H1 (cell line): ENCODE results near the gene KCTD20. TPM values are rescaled to one million over a fixed set of nuclear protein-coding genes. Genes with fewer than 3 reads are reported as not detected.

Source experiments
- CTCF ChIA-PET: fragments of 300-600 bp; sonication (Branson Sonifier 250); formaldehyde crosslinking; loops from one replicate; lab custom pipeline; 2021; ENCODE audit not compliant: partially characterized antibody; lab: Charles Lee
- POLR2A ChIA-PET: fragments of 300-600 bp; sonication (Branson Sonifier 250); formaldehyde crosslinking; loops from one replicate; lab custom pipeline; 2021; ENCODE audit warnings: inconsistent platforms; ENCODE audit not compliant: partially characterized antibody; lab: Charles Lee
- DNase-seq, 2 experiments: peaks; one replicate each; pipeline versions ENCODE4 v3.0.0 to v3.0.0-alpha.2; 2010 to 2022; ENCODE audit warnings: low spot score in 2 of 2, low read depth in 1 of 2, mixed read lengths in 1 of 2
- FAIRE-seq: peaks from 2 replicates; lab custom pipeline; 2011; peaks lifted over from hg19 to GRCh38; lab: Jason Lieb, UNC
- H2AFZ ChIP-seq: 2 replicates; pipeline ENCODE4 v1.8.1; 2012; ENCODE audit warnings: low read length, inconsistent platforms
- H2AK5ac ChIP-seq: 2 replicates; pipeline ENCODE4 v1.6.1; 2013; ENCODE audit warnings: low read depth, low read length
- H2BK120ac ChIP-seq: replicated peaks from 2 replicates; pipeline ENCODE3; 2013; ENCODE audit warnings: low read depth, low read length, inconsistent platforms
- H2BK12ac ChIP-seq: 2 replicates; pipeline ENCODE4 v1.6.1; 2013; ENCODE audit warnings: low read depth, low read length
- H2BK15ac ChIP-seq: 2 replicates; pipeline ENCODE4 v1.6.1; 2013; ENCODE audit warnings: low read length
- H2BK20ac ChIP-seq: 2 replicates; pipeline ENCODE4 v1.6.1; 2013; ENCODE audit warnings: low read length
- H2BK5ac ChIP-seq: 2 replicates; pipeline ENCODE4 v1.6.1; 2013; ENCODE audit warnings: low read depth, low read length
- H3K14ac ChIP-seq: 2 replicates; pipeline ENCODE4 v1.6.1; 2013; ENCODE audit warnings: inconsistent platforms; ENCODE audit not compliant: insufficient read length
- H3K18ac ChIP-seq: 2 replicates; pipeline ENCODE4 v1.6.1; 2013; ENCODE audit warnings: low read length; ENCODE audit errors: extremely low read depth
- H3K23ac ChIP-seq: 2 replicates; pipeline ENCODE4 v1.6.1; 2013; ENCODE audit warnings: inconsistent platforms; ENCODE audit not compliant: insufficient read length
- H3K23me2 ChIP-seq: 2 replicates; pipeline ENCODE4 v1.6.1; 2013; ENCODE audit warnings: low read depth, low read length
- H3K27ac ChIP-seq: 2 replicates; pipeline ENCODE4 v1.6.1; 2011; ENCODE audit warnings: low read depth, low read length, inconsistent platforms
- H3K27me3 ChIP-seq, 4 experiments: replicated peaks in 1 of 4; 1 replicate in 1 of 4; 2 replicates in 3 of 4; pipeline versions ENCODE4 v1.6.1 to v1.8.1; 2011 to 2013; ENCODE audit warnings: low read length in 3 of 4, mild to moderate bottlenecking in 3 of 4, inconsistent platforms in 2 of 4, mixed read lengths in 2 of 4, moderate library complexity in 1 of 4; ENCODE audit not compliant: control insufficient read depth in 3 of 4, insufficient read depth in 3 of 4; ENCODE audit errors: extremely low read depth in 1 of 4
- H3K36me3 ChIP-seq, 4 experiments: 2 replicates each; pipeline versions ENCODE4 v1.6.1 to v1.8.1; 2011 to 2013; ENCODE audit warnings: mild to moderate bottlenecking in 4 of 4, low read length in 3 of 4, moderate library complexity in 2 of 4, control low read depth in 1 of 4, inconsistent platforms in 1 of 4; ENCODE audit not compliant: insufficient read depth in 4 of 4, control insufficient read depth in 2 of 4
- H3K4ac ChIP-seq: replicated peaks from 2 replicates; pipeline ENCODE3; 2013; ENCODE audit warnings: low read length, low read depth, mixed read lengths, inconsistent platforms; ENCODE audit not compliant: insufficient read length
- H3K4me1 ChIP-seq, 4 experiments: replicated peaks in 1 of 4; 1 replicate in 1 of 4; 2 replicates in 3 of 4; pipeline versions ENCODE4 v1.6.1 to v1.8.1; 2011 to 2013; ENCODE audit warnings: low read length in 3 of 4, inconsistent platforms in 2 of 4, mixed read lengths in 1 of 4; ENCODE audit not compliant: insufficient read depth in 4 of 4, control insufficient read depth in 3 of 4
- H3K4me2 ChIP-seq, 2 experiments: 2 replicates each; pipeline versions ENCODE4 v1.6.1 to v1.8.1; 2011 to 2013; ENCODE audit warnings: low read depth in 2 of 2, low read length in 2 of 2, control low read depth in 1 of 2, inconsistent platforms in 1 of 2, mild to moderate bottlenecking in 1 of 2; ENCODE audit not compliant: insufficient read depth in 1 of 2
- H3K4me3 ChIP-seq, 4 experiments: fragments of 200-600, 300-600 bp in 1 of 4; sonication (generic), shearing (Covaris generic), sonication (Bioruptor Twin) in 1 of 4; 2 replicates each; pipeline versions ENCODE4 v1.5.1 to v1.8.1; 2011 to 2016; ENCODE audit warnings: low read length in 4 of 4, low read depth in 3 of 4, control low read depth in 2 of 4, inconsistent platforms in 2 of 4, mild to moderate bottlenecking in 2 of 4, mixed read lengths in 1 of 4, moderate library complexity in 1 of 4; ENCODE audit not compliant: insufficient read depth in 2 of 4; ENCODE audit errors: extremely low read depth in 1 of 4
- H3K56ac ChIP-seq: replicated peaks from 2 replicates; pipeline ENCODE3; 2013; ENCODE audit warnings: low read depth, mild to moderate bottlenecking, mixed read lengths, low read length, inconsistent platforms; ENCODE audit not compliant: insufficient read length
- H3K79me1 ChIP-seq: 2 replicates; pipeline ENCODE4 v1.6.1; 2013; ENCODE audit warnings: low read depth, low read length, control low read depth
- H3K79me2 ChIP-seq, 2 experiments: 2 replicates each; pipeline versions ENCODE4 v1.6.1 to v1.8.1; 2012 to 2013; ENCODE audit warnings: low read length in 2 of 2, mild to moderate bottlenecking in 2 of 2, inconsistent platforms in 1 of 2; ENCODE audit not compliant: insufficient read depth in 2 of 2, control insufficient read depth in 1 of 2
- H3K9ac ChIP-seq, 4 experiments: replicated peaks in 1 of 4; 1 replicate in 1 of 4; 2 replicates in 3 of 4; pipeline versions ENCODE4 v1.6.1 to v1.8.1; 2011 to 2013; ENCODE audit warnings: low read depth in 3 of 4, low read length in 3 of 4, control low read depth in 2 of 4, mild to moderate bottlenecking in 2 of 4, moderate library complexity in 2 of 4, inconsistent platforms in 1 of 4; ENCODE audit errors: extremely low read depth in 1 of 4
- H3K9me3 ChIP-seq, 2 experiments: 2 replicates each; pipeline versions ENCODE4 v1.6.1 to v1.8.1; 2012 to 2013; ENCODE audit warnings: mild to moderate bottlenecking in 2 of 2, moderate library complexity in 2 of 2, control low read depth in 1 of 2, inconsistent platforms in 1 of 2, low read depth in 1 of 2, low read length in 1 of 2, mixed read lengths in 1 of 2; ENCODE audit not compliant: insufficient read depth in 2 of 2
- H4K20me1 ChIP-seq, 2 experiments: replicated peaks in 1 of 2; 2 replicates each; pipeline versions ENCODE3 to v1.8.1; 2011 to 2013; ENCODE audit warnings: inconsistent platforms in 2 of 2, low read length in 2 of 2, mild to moderate bottlenecking in 1 of 2; ENCODE audit not compliant: insufficient read depth in 2 of 2, control insufficient read depth in 1 of 2
- H4K5ac ChIP-seq: 2 replicates; pipeline ENCODE4 v1.6.1; 2013; ENCODE audit warnings: low read length, low read depth, mixed read lengths, inconsistent platforms; ENCODE audit not compliant: insufficient read length
- H4K8ac ChIP-seq: 2 replicates; pipeline ENCODE4 v1.8.0; 2013; ENCODE audit warnings: mild to moderate bottlenecking, moderate library complexity, low read length, inconsistent platforms; ENCODE audit not compliant: insufficient read depth; ENCODE audit errors: extremely low read depth
- H4K91ac ChIP-seq: replicated peaks from 2 replicates; pipeline ENCODE3; 2013; ENCODE audit warnings: low read length, mixed read lengths, inconsistent platforms; ENCODE audit not compliant: insufficient read length
- BACH1 ChIP-seq: IDR thresholded peaks from 2 replicates; pipeline ENCODE4 v1.6.1; 2012; ENCODE audit warnings: low read length, improper control_type of control experiment
- BRCA1 ChIP-seq: IDR thresholded peaks from 2 replicates; pipeline ENCODE4 v1.6.1; 2012; ENCODE audit warnings: low read depth, low read length, improper control_type of control experiment
- JUN ChIP-seq: IDR thresholded peaks from 2 replicates; pipeline ENCODE4 v1.6.1; 2011; ENCODE audit warnings: low read depth, mild to moderate bottlenecking, improper control_type of control experiment, low read length
- JUND ChIP-seq: IDR thresholded peaks from 2 replicates; pipeline ENCODE4 v1.6.1; 2011; ENCODE audit warnings: mild to moderate bottlenecking, improper control_type of control experiment, low read length
- KDM1A ChIP-seq: fragments of 200-600, 300-600 bp; sonication (generic); IDR thresholded peaks from 2 replicates; pipeline ENCODE4 v1.7.1; 2016; ENCODE audit warnings: mild to moderate bottlenecking, low read length, borderline replicate concordance
- NRF1 ChIP-seq: IDR thresholded peaks from 2 replicates; pipeline ENCODE4 v1.6.1; 2011; ENCODE audit warnings: mild to moderate bottlenecking, low read depth, low read length, improper control_type of control experiment
- POLR2A ChIP-seq, 2 experiments: IDR thresholded peaks; 1 replicate in 1 of 2; 2 replicates in 1 of 2; pipeline ENCODE4 v1.6.1; 2011; ENCODE audit warnings: low read depth in 2 of 2, low read length in 2 of 2, mild to moderate bottlenecking in 2 of 2; ENCODE audit errors: control extremely low read depth in 1 of 2
- POU5F1 ChIP-seq: IDR thresholded peaks from 2 replicates; pipeline ENCODE4 v1.6.1; 2011; ENCODE audit warnings: low read depth, mild to moderate bottlenecking, low read length, moderate library complexity
- RFX5 ChIP-seq: IDR thresholded peaks from 2 replicates; pipeline ENCODE4 v1.6.1; 2011; ENCODE audit warnings: low read depth, low read length, improper control_type of control experiment, borderline replicate concordance
- SAP30 ChIP-seq: fragments of 300-600 bp; sonication (generic); IDR thresholded peaks from 2 replicates; pipeline ENCODE4 v1.7.1; 2012; ENCODE audit warnings: low read length, moderate library complexity, mild to moderate bottlenecking, inconsistent platforms; ENCODE audit not compliant: insufficient read depth, insufficient replicate concordance
- SIN3A ChIP-seq, 2 experiments: IDR thresholded peaks in 1 of 2; conservative IDR thresholded peaks in 1 of 2; 2 replicates each; pipeline ENCODE4 v1.6.1; 2011 to 2012; ENCODE audit warnings: low read length in 2 of 2, improper control_type of control experiment in 1 of 2, low read depth in 1 of 2, mild to moderate bottlenecking in 1 of 2
- TCF12 ChIP-seq: IDR thresholded peaks from 2 replicates; pipeline ENCODE4 v1.6.1; 2011; ENCODE audit warnings: low read depth, mild to moderate bottlenecking, low read length
- TEAD4 ChIP-seq: IDR thresholded peaks from 2 replicates; pipeline ENCODE4 v1.6.1; 2012; ENCODE audit warnings: low read depth, low read length, inconsistent platforms, mixed read lengths
- YY1 ChIP-seq: IDR thresholded peaks from 2 replicates; pipeline ENCODE4 v1.6.1; 2011; ENCODE audit warnings: low read depth, mild to moderate bottlenecking, low read length
- WGBS, 2 experiments: shearing (Covaris generic) in 1 of 2; methylation state at CpG; one replicate each; pipeline versions ENCODE4 v1.1.6 to v1.1.7; 2013 to 2015; ENCODE audit warnings: low lambda C conversion rate in 2 of 2, mixed read lengths in 2 of 2, inconsistent platforms in 1 of 2, low coverage in 1 of 2, missing lambda C conversion rate in 1 of 2; ENCODE audit not compliant: insufficient replicate concordance in 2 of 2, insufficient coverage in 1 of 2, insufficient read length in 1 of 2; ENCODE audit errors: extremely low coverage in 1 of 2, missing lambda C conversion rate in 1 of 2; 5-methylcytosine and 5-hydroxymethylcytosine counted together
- polyA plus RNA-seq, 7 experiments: library from polyadenylated mRNA; depleted of rRNA in 3 of 7; stranded (reverse) in 5 of 7; unstranded in 2 of 7; fragments of >200 nt in 5 of 7; fragments of 200-250 nt in 2 of 7; gene quantifications; 1 replicate in 5 of 7; 2 replicates in 1 of 7; 4 replicates in 1 of 7; pipeline versions ENCODE4 v1.2.1 to v1.2.3, GENCODE V29; 2011 to 2013; ENCODE audit warnings: missing spikeins in 2 of 7, mixed read lengths in 2 of 7
- total RNA-seq: library from RNA; stranded (reverse); fragmentation: NEBNext Ultra II Directional; extraction: Animal tissue kit (Norgen Biotek cat#: 25700); gene quantifications from 2 replicates; pipeline ENCODE4 v1.2.1, GENCODE V29; 2021

Gene KCTD20
- total and polyA plus RNA-seq, 2 of the 8 experiments (the other 6 are each of a cell fraction or from before 2014, with no cell fraction given) = 10.1 to 26.2 TPM

GRCh38 chr6:36539814-36540568, 97.2 kb downstream of the KCTD20 start:
- ChIA-PET CTCF (interaction anchor here (0.6 to 0.7 kb wide), 3 partner anchors 9 to 311 kb away, joined by 3 read pairs; no protein-coding TSS in a partner anchor), POLR2A (no interaction called here)
- no peak overlapping the region for H2BK15ac ChIP-seq
- H3K4me3 ChIP-seq = no peak overlapping the region
- H3K4ac ChIP-seq = no peak overlapping the region
- peaks cover 0 to 36% (median 13%) of the 10 kb centered on the region in 4 experiments; a peak in 7 of 8 replicates for H3K36me3 ChIP-seq
- H3K14ac ChIP-seq = no peak overlapping the region
- peaks cover 0 to 30% of the 10 kb centered on the region in 2 experiments; a peak in 2 of 4 replicates for H3K79me2 ChIP-seq
- H3K4me2 ChIP-seq = no peak overlapping the region
- H2BK20ac ChIP-seq = no peak overlapping the region
- FAIRE-seq (no peak), DNase-seq (no peak)
- no peak overlapping the region for H3K18ac ChIP-seq
- H2AFZ ChIP-seq = no peak overlapping the region
- no peak overlapping the region for H2BK5ac ChIP-seq
- WGBS, 2 experiments = 91% methylated on average over 4 of the region's 4 CpGs; no CpG with 5 or more reads in 1 of the 2 experiments
- H4K91ac ChIP-seq = no peak overlapping the region
- H3K9me3 ChIP-seq = no peaks in the 10 kb centered on the region
- no peak overlapping the region for H2AK5ac ChIP-seq
- H3K79me1 ChIP-seq = peaks cover 6% of the 10 kb centered on the region
- no peaks in the 10 kb centered on the region for H3K27me3 ChIP-seq
- H3K4me1 ChIP-seq = no peaks in the 10 kb centered on the region
- no peak overlapping the region for H3K56ac ChIP-seq
- no peak overlapping the region for H3K23ac ChIP-seq
- no peaks in the 10 kb centered on the region for H4K20me1 ChIP-seq
- no peak overlapping the region for H3K27ac ChIP-seq
- H2BK120ac ChIP-seq = no peak overlapping the region
- no peaks in the 10 kb centered on the region for H3K23me2 ChIP-seq
- no peak overlapping the region for H4K5ac ChIP-seq
- H2BK12ac ChIP-seq = no peak overlapping the region
- no peak overlapping the region for H4K8ac ChIP-seq
- H3K9ac ChIP-seq = no peak overlapping the region
- TF ChIP-seq KDM1A (no peak), JUN (no peak), TCF12 (no peak), TEAD4 (no peak), POLR2A (IDR thresholded peaks at IDR 0.05; ENCODE audit: control extremely low read depth in 1 of 2, low read depth in 2 of 2, low read length in 2 of 2) (no peak), BRCA1 (no peak), YY1 (no peak), NRF1 (no peak), JUND (no peak), POU5F1 (no peak), SIN3A (conservative IDR thresholded peaks at IDR 0.05 in 1 of 2, IDR thresholded peaks at IDR 0.05 in 1 of 2; ENCODE audit: low read depth in 1 of 2, low read length in 2 of 2) (no peak), SAP30 (no peak), BACH1 (no peak), RFX5 (no peak)
